Transverse colon (tissue), 4 donors: ENCODE results near the gene NOC2L. TPM values are rescaled to one million over a fixed set of nuclear protein-coding genes. Genes with fewer than 3 reads are reported as not detected.
A peak's percentile ranks its signal among the peaks of the same experiment; 100 is the strongest.
"Not testable (repeated sequence)": the region's sequence is repeated elsewhere in the genome, so short reads cannot be mapped to it uniquely, and the experiment has no call there.

ENCODE experiments used
- DNase-seq: peaks from one replicate; pipeline ENCODE4 v3.0.0-alpha.2; 2019
- H3K27ac ChIP-seq, 4 donors: fragments of 200-600 bp; sonication (generic); 2 replicates each; pipeline ENCODE4 v1.5.1; 2016 to 2018; ENCODE audit warnings: inconsistent platforms in 4 of 4
- H3K27me3 ChIP-seq: fragments of 200-600 bp; sonication (generic); 2 replicates; pipeline ENCODE4 v1.5.1; 2017; ENCODE audit warnings: inconsistent platforms
- H3K36me3 ChIP-seq, 4 donors: fragments of 200-600 bp; sonication (generic); 2 replicates each; pipeline ENCODE4 v1.5.1; 2017 to 2019; ENCODE audit warnings: inconsistent platforms in 4 of 4
- H3K4me1 ChIP-seq, 4 donors: fragments of 200-600 bp; sonication (generic); 2 replicates each; pipeline ENCODE4 v1.5.1; 2017 to 2020; ENCODE audit warnings: inconsistent platforms in 4 of 4
- H3K4me3 ChIP-seq, 4 donors: fragments of 200-600 bp; sonication (generic); 1 replicate in 1 of 4; 2 replicates in 3 of 4; pipeline versions ENCODE4 v1.5.1 to v1.6.1; 2017 to 2019; ENCODE audit warnings: inconsistent platforms in 4 of 4
- H3K9me3 ChIP-seq, 2 donors: fragments of 200-600 bp; sonication (generic); 2 replicates each; pipeline ENCODE4 v1.5.1; 2017 to 2019; ENCODE audit warnings: inconsistent platforms in 2 of 2
- CTCF ChIP-seq, 5 experiments: fragments of 200-600 bp in 3 of 5; fragments of 450-650 bp in 2 of 5; sonication (generic) in 3 of 5; IDR thresholded peaks; 1 replicate in 2 of 5; 2 replicates in 3 of 5; pipeline ENCODE4 v1.5.1; 2016 to 2017; ENCODE audit warnings: antibody characterized with exemption in 5 of 5, inconsistent platforms in 3 of 5, mild to moderate bottlenecking in 2 of 5, moderate library complexity in 1 of 5
- EP300 ChIP-seq: sonication (generic); formaldehyde crosslinking; IDR thresholded peaks from one replicate; pipeline ENCODE4 v1.6.1; 2017; ENCODE audit warnings: antibody characterized with exemption, low read depth
- POLR2A ChIP-seq: fragments of 450-650 bp; IDR thresholded peaks from one replicate; pipeline ENCODE4 v1.6.1; 2016; ENCODE audit warnings: antibody characterized with exemption, mild to moderate bottlenecking, moderate library complexity
- POLR2AphosphoS5 ChIP-seq, 3 donors: sonication (generic); formaldehyde crosslinking; IDR thresholded peaks; one replicate each; pipeline ENCODE4 v1.6.1; 2016; ENCODE audit warnings: antibody characterized with exemption in 3 of 3
- WGBS, 2 donors: methylation state at CpG; one replicate each; pipeline ENCODE4 v1.1.5; 2018; ENCODE audit warnings: low coverage in 1 of 2; 5-methylcytosine and 5-hydroxymethylcytosine counted together
- in situ Hi-C, 4 donors: fragments of 200-750 bp; cut with MboI; loops; one replicate each; pipeline versions ENCODE4 v1.15.0 to v1.15.1; 2017; ENCODE audit warnings: low sequenced_read_pairs in 3 of 4, low pct_ligation_motif_present in 1 of 4, low pct_unique_long_range_greater_than_20kb in 1 of 4
- intact Hi-C: fragments of 100-400 bp; cut with DNase I; formaldehyde crosslinking; loops from one replicate; pipeline ENCODE4 v1.15.1; 2023; ENCODE audit warnings: low total_unique reads
- total RNA-seq, 4 donors: library from RNA; depleted of rRNA; stranded (reverse); fragments of >200 nt; gene quantifications; one replicate each; pipeline ENCODE4 v1.1.0, GENCODE V29; 2016

NOC2L gene
- total RNA-seq, 4 donors from 2014 or later = 17.6 to 50.4 (median 31.6) TPM

- no peak for DNase-seq
- TF ChIP-seq CTCF (IDR thresholded peaks at IDR 0.05) (no peak), POLR2A (no peak), POLR2AphosphoS5 (IDR thresholded peaks at IDR 0.05) (no peak)
- intact Hi-C loops = no loop called here
- H3K4me3 ChIP-seq = no peak overlapping the region
- H3K36me3 ChIP-seq = no peaks in the 10 kb centered on the region
- in situ Hi-C loops = no loop called here
- peaks cover 0 to 9% (median 8%) of the 10 kb centered on the region in 4 donors for H3K4me1 ChIP-seq
- H3K27ac ChIP-seq = no peak overlapping the region
- no peaks in the 10 kb centered on the region for H3K9me3 ChIP-seq
- peaks cover 59% of the 10 kb centered on the region for H3K27me3 ChIP-seq
- WGBS, 2 donors = 85% methylated on average over 55 of the region's 60 CpGs; no CpG with 5 or more reads in 1 of the 2 donors
These were observed 20.0 kb upstream of the NOC2L start for GRCh38 chr1:978835-979743.

- no peak overlapping the region for H3K27ac ChIP-seq
- 71% methylated on average over 31 of the region's 44 CpGs; no CpG with 5 or more reads in 1 of the 2 donors for WGBS, 2 donors
- H3K4me3 ChIP-seq = no peak overlapping the region
- intact Hi-C loops = no loop called here
- no peaks in the 10 kb centered on the region for H3K36me3 ChIP-seq
- peaks cover 0 to 9% (median 7%) of the 10 kb centered on the region in 4 donors for H3K4me1 ChIP-seq
- H3K27me3 ChIP-seq = peaks cover 58% of the 10 kb centered on the region
- DNase-seq = no peak
- no peak for TF ChIP-seq EP300
- TF ChIP-seq POLR2AphosphoS5 (IDR thresholded peaks at IDR 0.05) = no peak
- TF ChIP-seq CTCF (IDR thresholded peaks at IDR 0.05) = no peak
- TF ChIP-seq POLR2A = no peak
- H3K9me3 ChIP-seq = no peaks in the 10 kb centered on the region
- in situ Hi-C loops = no loop called here
These were observed 19.2 kb upstream of the NOC2L start for GRCh38 chr1:978069-978834.

GRCh38 chr1:976791-977190 lies 17.7 kb upstream of the NOC2L start:
- H3K36me3 ChIP-seq, H3K4me3 ChIP-seq, DNase-seq, H3K27ac ChIP-seq, H3K4me1 ChIP-seq, H3K9me3 ChIP-seq, in situ Hi-C loops, intact Hi-C loops: not testable (repeated sequence)
- peaks cover 58% of the 10 kb centered on the region for H3K27me3 ChIP-seq
- no CpG with 5 or more reads among the region's 39 CpGs for WGBS, 2 donors

- Histone ChIP-seq H3K27me3 (peaks cover 58% of the 10 kb centered on the region), H3K27ac (peak overlapping the region in 3 of 4 donors; percentile 43 to 60 (median 56)), H3K4me3 (peak overlapping the region in 2 of 4 donors; percentile 30 to 44), H3K36me3 (no peaks in the 10 kb centered on the region), H3K9me3 (no peaks in the 10 kb centered on the region), H3K4me1 (peaks cover 0 to 9% (median 7%) of the 10 kb centered on the region in 4 donors)
- in situ Hi-C loops (no loop called here), intact Hi-C loops (no loop called here)
- peak; percentile 53 to 85 (median 77) for TF ChIP-seq CTCF (IDR thresholded peaks at IDR 0.05)
- TF ChIP-seq POLR2A = no peak
- peak; percentile 67 for DNase-seq
- 9% methylated on average over 39 of the region's 40 CpGs; no CpG with 5 or more reads in 1 of the 2 donors for WGBS, 2 donors
These were observed 17.0 kb upstream of the NOC2L start for GRCh38 chr1:975896-976683.
